ENCODE results near the gene CNOT9.
A peak's percentile ranks its signal among the peaks of the same experiment; 100 is the strongest.

- TF ChIP-seq CTCF (IDR thresholded peaks at IDR 0.05; ENCODE audit: borderline replicate concordance, extremely low read depth, low read length, poor library complexity, severe bottlenecking): peak; percentile 4
- TF ChIP-seq EZH2 (IDR thresholded peaks at IDR 0.05; ENCODE audit: borderline replicate concordance, low read depth, low read length, severe bottlenecking): no peak
Measured at GRCh38 chr2:218644721-218645120, 76.1 kb downstream of the CNOT9 start.

Measured in DND-41 (cell line).